GM18505 (cell line): Measurements from ENCODE around the gene RAB4A.

ENCODE experiments used
- ATAC-seq: cut with Tn5 transposase; IDR thresholded peaks from one replicate; pipeline ENCODE4 v1.9.1; 2021; ENCODE audit not compliant: unreplicated experiment
- POLR2A ChIP-seq: IDR thresholded peaks from 4 replicates; pipeline ENCODE4 v1.6.1; 2011; ENCODE audit warnings: borderline replicate concordance; ENCODE audit not compliant: insufficient read depth, insufficient read length; ENCODE audit errors: extremely low read depth

The RAB4A gene

DNA sequence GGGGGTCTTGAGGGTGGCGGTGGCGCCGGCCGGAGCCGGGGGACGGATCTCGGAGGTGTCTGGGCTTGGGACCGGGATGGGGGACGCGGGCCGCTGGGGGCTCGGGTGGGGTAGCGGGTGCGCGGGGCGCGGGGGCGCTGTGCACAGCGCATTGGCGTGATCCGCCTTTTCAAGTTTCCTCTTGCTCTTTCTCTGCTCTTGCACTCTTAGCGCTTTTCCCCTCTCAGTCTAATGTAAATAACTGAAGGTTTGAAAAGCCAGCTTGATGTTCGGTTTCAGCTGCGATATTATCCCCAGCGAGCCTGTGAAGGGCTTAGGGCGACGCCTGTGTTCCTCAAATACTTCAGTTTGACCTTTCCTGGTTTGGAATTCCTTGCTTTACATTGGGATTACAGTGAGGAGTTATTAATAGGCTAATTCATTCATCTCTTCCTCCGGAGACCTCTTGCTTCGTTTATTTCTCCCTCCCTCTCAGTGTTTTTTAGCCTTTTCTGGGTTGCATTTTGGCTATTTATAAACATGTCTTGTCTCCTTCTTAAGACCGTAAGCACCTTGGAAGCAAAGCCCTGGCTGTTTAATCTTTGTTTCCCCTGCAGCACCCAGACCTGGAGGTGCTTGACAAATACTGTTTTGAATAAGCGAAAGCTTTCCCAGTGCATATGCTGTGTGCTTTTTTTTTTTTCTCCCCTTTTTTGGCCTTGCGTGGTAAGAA is 693 bp downstream of the RAB4A start:
- peak; percentile 57 for ATAC-seq
- no peak for TF ChIP-seq POLR2A

DNA sequence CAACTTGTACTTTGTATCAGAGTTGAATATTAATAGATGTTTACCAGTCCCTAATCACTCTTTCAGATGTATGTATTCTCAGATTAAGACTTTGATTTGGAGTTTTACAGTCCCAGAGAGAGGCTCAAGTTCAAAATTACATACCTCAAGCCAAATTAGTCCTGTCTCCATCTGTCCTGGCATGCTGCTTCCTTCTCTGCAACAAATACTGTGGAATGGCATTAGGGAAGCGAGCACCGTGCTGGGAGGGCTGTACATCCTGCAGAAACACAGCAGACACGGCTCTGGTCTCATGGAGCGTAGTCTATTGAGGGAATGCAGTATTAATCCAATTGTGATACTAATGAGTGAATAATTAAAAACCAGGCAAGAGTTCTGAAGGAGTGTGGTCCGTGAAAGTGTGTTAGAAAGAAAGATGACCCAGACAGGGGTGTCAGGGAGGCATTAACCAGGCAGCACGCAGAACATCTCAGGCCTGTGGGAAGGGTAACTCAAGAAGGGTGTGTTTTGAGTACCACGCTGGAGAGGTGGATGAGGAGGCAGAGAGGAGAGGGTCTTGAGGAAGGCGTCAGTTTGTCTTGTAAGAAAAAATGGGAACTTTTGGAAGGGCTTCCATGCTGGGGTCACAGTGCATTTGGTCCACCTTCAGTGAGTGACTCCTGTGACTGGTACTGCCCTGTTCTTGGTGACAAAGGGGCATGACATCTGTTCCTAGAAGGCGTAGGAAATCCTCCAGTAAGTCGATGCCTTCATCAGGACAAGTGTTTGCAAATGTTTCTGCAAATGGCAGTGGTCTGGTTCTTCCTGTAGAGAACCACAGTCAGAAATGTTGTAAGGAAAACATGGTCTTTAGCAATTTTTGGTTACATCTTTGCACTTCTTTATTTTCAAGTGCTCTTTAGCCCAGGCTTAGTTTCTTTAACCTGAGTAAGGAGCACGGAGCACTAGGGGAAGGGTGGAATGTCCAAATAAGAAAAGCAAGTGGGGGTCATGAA is 1.6 kb downstream of the RAB4A start:
- TF ChIP-seq POLR2A, result no peak
- ATAC-seq, result no peak

DNA sequence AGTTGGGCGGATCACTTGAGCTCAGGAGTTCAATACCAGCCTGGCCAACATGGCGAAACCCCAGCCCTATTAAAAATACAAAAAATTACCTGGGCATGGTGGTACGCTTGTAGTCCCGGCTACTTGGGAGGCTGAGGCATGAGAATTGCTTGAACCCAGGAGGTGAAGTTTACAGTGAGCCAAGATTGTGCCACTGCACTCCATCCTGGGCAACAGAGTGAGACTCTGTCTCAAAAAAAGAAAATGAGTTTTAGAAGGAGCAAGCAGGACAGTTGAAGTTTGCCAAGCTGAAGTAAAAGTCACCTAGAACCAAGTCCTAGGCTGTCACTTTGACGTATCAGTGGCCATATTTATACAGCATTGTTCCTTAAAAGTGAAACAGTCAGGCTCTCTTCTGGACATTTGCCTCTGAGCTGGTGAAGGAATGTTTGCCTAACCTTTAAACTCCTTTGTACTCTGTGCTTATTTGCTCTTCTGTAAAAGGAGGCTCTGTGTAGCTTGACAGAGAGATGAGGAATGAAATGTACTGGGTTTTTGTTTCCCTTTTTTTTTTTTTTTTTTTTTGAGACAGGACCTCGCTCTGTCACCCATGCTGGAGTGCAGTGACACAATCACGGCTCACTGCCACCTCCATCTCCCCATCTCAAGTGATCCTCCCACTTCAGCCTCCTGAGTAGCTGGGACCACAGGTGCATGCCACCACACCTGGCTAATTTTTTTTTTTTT is 2.8 kb downstream of the RAB4A start:
- ATAC-seq, result no peak
- TF ChIP-seq POLR2A, result no peak

DNA sequence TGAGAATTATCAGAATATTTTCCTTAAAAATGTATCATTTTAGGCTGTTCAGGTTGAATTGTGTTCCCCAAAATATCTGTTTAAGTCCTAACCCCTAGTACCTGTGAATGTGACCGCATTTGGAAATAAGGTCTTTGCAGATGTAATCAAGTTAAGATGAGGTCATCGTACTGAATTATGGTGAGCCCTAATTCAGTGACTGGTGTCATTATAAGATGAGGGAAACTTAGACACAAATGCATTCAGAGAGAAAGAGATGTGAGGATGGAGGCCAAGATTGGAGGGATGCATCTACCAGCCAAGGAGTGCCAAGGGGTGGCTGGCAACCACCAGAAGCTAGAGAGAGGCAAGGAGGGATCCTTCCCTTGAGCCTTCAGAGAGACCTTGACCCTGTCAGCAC is 4.1 kb downstream of the RAB4A start:
- TF ChIP-seq POLR2A, result no peak
- ATAC-seq, result no peak

DNA sequence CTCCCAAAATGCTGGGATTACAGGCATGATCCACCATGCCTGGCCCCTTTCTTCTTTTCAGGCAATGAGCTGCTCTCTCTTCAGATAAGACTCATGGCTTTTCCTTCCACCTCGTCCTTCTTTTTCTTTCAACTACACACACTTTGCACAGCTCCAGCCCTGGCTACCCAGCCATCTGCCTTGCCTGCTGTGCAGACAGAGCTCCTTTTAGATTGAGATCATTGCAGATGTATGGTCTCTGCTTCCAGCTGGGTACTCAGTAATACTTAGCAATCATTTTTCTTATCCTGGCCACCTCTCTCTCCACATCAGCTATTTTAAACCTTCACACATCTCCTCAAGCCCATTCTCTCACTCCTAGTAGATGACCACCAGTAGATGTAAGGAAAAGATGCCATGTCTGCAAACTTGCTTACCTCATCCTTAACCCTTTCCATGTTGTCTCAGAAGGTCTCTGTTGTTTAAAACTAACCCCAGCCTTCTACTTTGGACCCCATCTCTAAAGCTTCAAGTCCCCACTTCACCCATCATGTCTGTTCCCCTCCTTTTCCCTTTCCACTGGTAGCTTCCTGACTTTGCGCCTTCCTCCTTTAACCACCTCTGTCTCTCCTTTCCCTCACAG is 7.3 kb downstream of the RAB4A start:
- ATAC-seq, result no peak
- TF ChIP-seq POLR2A, result no peak

DNA sequence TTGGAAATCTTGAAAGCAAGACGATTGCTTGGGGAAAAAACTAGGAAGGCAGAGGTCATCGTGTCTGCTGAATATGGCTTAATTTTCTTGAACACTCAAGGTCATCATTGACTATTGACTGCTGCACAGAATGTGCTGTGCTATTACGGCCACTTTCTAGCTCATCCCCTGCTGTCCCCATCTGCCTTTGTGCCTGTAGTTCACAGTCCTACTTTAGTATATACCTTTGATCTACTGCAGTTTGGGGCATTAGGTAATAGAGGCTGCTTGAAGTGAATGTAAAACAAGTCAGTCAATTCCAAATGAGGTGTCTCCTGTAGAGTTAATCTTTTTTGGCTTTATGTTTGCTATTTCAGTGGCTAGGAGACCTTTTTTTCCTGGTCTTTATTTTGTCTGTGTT is 8.3 kb downstream of the RAB4A start:
- TF ChIP-seq POLR2A, result no peak
- ATAC-seq, result no peak

DNA sequence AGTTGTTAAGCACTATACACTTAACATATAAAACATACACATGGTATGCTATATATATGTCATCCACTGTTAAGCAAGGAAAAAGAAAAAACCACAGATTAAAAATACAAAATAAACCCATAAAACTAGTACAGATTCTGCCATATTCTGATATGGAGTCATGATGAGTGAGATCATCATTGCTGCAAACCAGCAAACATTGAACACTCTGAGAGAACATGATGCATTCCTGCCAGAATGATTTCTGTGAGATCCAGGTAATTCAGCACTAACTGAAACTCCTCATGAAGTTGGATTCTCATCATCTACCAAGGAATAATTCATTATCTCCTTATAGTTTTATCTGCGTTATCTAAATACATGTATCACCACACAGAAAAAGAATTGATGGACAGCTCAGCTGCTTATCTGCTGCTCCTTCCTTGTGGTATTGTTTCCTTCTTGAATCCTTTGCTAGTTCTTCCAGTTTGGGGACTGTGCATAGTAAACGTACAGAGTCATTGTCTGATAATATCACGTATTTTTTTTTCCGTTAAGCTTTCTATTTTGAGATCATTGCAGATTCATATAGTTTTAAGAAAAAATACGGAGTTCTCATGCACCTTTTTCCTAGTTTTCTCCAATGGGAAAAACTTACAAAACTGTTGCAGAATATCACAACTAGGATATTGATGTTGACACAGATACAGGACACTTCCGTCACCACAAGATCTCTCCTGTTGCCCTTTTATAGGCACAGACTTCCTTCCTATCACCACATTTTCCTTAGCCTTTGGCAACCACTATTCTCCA is 9.3 kb downstream of the RAB4A start:
- no peak for ATAC-seq

DNA sequence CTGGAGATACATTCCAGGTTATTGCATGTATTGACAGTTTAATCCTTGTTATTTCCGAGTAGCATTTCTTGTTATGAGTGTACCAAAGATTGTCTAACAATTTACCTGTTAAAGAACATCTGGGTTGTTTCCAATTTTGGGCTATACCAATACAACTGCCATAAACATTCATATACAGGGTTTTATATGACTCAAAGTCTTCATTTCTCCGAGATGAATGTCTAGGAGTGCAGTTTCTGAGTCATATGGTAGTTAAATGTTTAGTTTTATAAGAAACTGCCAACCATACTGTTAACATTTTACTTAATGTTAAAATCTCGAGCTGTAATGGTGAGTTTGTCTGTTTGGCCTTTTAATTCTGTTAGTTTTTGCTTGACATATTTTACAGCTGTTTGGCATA is 10.0 kb downstream of the RAB4A start:
- no peak for TF ChIP-seq POLR2A
- no peak for ATAC-seq

More for the DNA sequence above, 9.3 kb downstream of the RAB4A start:
- TF ChIP-seq POLR2A, result no peak

DNA sequence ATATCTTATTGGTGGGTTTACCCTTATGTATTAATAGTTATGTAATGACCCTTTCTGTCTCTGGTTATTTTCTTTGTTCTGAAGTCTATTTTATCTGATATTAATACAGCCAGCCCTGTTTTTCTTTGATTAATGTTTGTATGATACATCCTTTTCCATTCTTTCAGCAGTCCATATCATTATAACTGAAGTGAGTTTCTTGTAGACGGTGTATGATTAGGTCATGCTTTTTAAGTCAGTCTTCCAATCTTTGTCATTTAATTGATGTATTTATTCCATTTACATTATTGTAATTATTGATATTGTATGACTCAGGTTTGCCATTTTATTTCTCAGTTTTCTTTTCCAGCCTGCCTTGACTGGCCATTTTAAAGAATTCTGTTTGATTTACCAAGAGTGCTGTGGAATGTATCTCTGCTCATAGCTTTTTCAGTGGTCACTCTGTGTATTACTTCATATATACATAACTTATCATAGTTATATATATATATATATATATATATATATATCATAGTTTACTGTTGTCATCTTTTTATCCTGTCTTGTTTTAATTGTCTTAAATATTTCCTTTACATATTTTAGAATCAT is 10.5 kb downstream of the RAB4A start:
- no peak for TF ChIP-seq POLR2A
- ATAC-seq, result no peak

DNA sequence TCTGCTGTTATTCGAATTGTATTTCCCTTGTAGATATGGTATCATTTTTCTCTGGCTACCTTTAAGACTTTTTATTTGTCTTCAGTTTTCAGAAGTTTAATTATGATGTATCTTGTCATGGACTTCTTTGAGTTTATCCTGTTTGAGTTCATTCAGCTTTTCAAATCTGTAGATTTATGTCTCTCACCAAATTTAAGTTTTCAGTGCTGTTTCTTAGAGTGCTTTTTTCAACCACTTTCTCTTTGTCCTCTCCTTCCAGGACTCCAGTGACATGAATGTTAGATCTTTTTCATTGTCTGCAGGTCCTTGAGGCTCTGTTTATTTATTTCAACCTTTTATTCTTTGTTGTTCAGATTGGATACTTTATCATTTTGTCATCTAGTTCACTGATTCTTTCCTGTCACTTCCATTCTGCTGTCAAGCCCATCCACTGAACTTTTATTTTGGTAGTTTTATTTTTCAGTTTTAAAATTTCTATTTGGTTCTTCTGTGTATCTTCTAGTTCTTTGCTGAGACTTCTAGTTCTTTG is 11.4 kb downstream of the RAB4A start:
- TF ChIP-seq POLR2A, result no peak
- ATAC-seq, result no peak

DNA sequence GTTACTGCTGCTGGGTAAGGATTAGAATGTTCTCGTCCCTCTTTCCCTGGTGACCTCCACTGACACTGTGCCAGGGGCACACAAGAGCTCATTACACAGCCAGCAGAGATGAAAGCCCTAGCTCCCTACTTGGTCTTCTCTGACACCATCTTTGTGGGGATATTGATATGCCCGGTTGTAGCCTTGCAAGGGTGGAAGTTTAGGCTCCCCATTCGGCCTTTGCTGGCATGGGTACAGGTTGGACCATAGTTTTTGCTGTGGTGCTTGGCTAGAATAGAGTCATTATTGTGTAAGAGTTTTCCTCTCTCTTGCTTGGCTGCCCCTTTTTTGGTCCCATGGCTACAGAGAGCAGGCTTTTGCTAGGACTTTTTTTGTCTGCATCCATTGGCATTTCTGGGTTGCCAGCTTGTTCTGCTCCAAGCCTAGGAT is 12.3 kb downstream of the RAB4A start:
- TF ChIP-seq POLR2A, result no peak
- no peak for ATAC-seq

DNA sequence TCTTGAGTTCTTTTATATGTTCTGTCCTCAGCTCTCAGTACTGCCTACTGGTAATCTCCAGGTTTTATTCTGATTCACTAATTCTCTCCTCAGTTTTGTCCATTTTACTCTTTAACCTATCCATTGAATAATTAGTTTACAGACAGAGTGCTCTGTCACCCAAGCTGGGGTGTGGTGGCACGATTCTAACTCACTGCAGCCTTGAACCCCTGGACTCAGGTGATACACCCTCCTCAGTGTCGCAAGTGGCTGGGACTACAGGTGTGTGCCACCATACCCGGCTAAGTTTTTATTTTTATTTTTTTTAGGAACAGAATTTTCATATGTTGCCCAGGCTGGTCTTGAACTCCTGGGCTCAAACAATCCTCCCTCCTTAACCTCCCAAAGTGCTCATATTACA is 14.0 kb downstream of the RAB4A start:
- TF ChIP-seq POLR2A, result no peak
- ATAC-seq, result no peak

DNA sequence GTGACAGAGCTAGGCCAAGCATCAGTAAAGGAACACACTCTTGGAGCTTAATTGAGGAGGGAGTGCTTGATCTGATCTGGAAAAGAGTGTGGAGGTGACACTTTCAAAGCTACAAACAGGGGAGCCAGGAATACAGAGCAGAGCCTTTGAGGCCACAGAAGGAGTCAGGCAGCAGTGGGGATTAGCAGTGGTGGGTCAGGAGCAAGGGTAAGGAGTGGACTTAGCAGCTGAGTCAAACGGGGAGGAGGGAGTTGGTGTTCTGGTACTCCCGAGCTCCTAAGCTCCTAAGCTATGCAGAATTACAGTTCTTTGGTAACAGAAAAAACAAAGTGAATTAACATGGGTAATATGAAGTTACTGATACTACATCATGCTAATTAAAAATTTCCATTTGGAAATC is 14.5 kb downstream of the RAB4A start:
- ATAC-seq, result no peak
- no peak for TF ChIP-seq POLR2A
